Gastroesophageal sphincter (tissue), 3 donors: ENCODE measurements around the gene SLC44A3.

Experiments
- CTCF ChIP-seq, 4 experiments: fragments of 200-600 bp in 2 of 4; fragments of 450-650 bp in 2 of 4; sonication (generic) in 1 of 4; IDR thresholded peaks; one replicate each; pipeline ENCODE4 v1.5.1; 2017 to 2019; ENCODE audit warnings: antibody characterized with exemption in 4 of 4, mild to moderate bottlenecking in 2 of 4, moderate library complexity in 2 of 4
- POLR2A ChIP-seq, 2 donors: fragments of 450-650 bp; IDR thresholded peaks; one replicate each; pipeline ENCODE4 v1.6.1; 2017; ENCODE audit warnings: antibody characterized with exemption in 2 of 2, mild to moderate bottlenecking in 2 of 2, moderate library complexity in 1 of 2
- POLR2AphosphoS5 ChIP-seq: sonication (generic); formaldehyde crosslinking; IDR thresholded peaks from one replicate; pipeline ENCODE4 v1.6.1; 2017; ENCODE audit warnings: antibody characterized with exemption

- no peak for TF ChIP-seq CTCF (IDR thresholded peaks at IDR 0.05)
- no peak for TF ChIP-seq POLR2AphosphoS5
- no peak for TF ChIP-seq POLR2A (IDR thresholded peaks at IDR 0.05)
Observed at GRCh38 chr1:94887106-94887505, 66.9 kb downstream of the SLC44A3 start.
